HepG2 (cell line): Measurements from ENCODE around the gene ANKRD55. TPM values are rescaled to one million over a fixed set of nuclear protein-coding genes. Genes with fewer than 3 reads are reported as not detected.

Experiments
- ARNT2 ChIP-seq: sonication (generic); formaldehyde crosslinking; IDR thresholded peaks from 2 replicates; pipeline ENCODE4 v1.8.0; 2022; ENCODE audit warnings: mild to moderate bottlenecking, low read depth, missing genetic modification reagents, moderate library complexity
- CHD2 ChIP-seq: IDR thresholded peaks from 2 replicates; pipeline ENCODE4 v1.6.1; 2011; ENCODE audit warnings: low read depth, low read length, improper control_type of control experiment
- DRAP1 ChIP-seq: IDR thresholded peaks from 2 replicates; pipeline ENCODE4 v1.6.1; 2016; ENCODE audit warnings: missing genetic modification reagents, missing compliant biosample characterization
- FLYWCH1 ChIP-seq: sonication (generic); formaldehyde crosslinking; IDR thresholded peaks from 2 replicates; pipeline ENCODE4 v1.8.1; 2023; ENCODE audit warnings: mild to moderate bottlenecking, missing genetic modification reagents
- LCORL ChIP-seq, 2 experiments: fragments of 450-650 bp in 1 of 2; sonication (generic) in 1 of 2; formaldehyde crosslinking in 1 of 2; IDR thresholded peaks; 2 replicates each; pipeline versions ENCODE4 v1.5.0 to v1.6.1; 2017 to 2020; ENCODE audit warnings: antibody characterized with exemption in 1 of 2, missing genetic modification reagents in 1 of 2
- MAZ ChIP-seq, 2 experiments: sonication (generic) in 1 of 2; formaldehyde crosslinking in 1 of 2; IDR thresholded peaks; 2 replicates each; pipeline versions ENCODE4 v1.5.0 to v1.6.1; 2012 to 2020; ENCODE audit warnings: low read depth in 2 of 2, mild to moderate bottlenecking in 2 of 2, borderline replicate concordance in 1 of 2, improper control_type of control experiment in 1 of 2, low read length in 1 of 2, missing genetic modification reagents in 1 of 2, moderate library complexity in 1 of 2
- MXD1 ChIP-seq: sonication (generic); formaldehyde crosslinking; IDR thresholded peaks from 2 replicates; pipeline ENCODE4 v1.4.0; 2020; ENCODE audit warnings: mild to moderate bottlenecking, missing genetic modification reagents
- NRL ChIP-seq: sonication (generic); formaldehyde crosslinking; IDR thresholded peaks from 2 replicates; pipeline ENCODE4 v1.5.0; 2020; ENCODE audit warnings: missing genetic modification reagents, mild to moderate bottlenecking, moderate library complexity, borderline replicate concordance
- PATZ1 ChIP-seq: sonication (generic); formaldehyde crosslinking; IDR thresholded peaks from 2 replicates; pipeline ENCODE4 v1.4.0; 2020; ENCODE audit warnings: missing genetic modification reagents
- RAD51 ChIP-seq: fragments of 450-650 bp; IDR thresholded peaks from 2 replicates; pipeline ENCODE4 v1.6.1; 2016; ENCODE audit warnings: borderline replicate concordance
- SUZ12 ChIP-seq: fragments of 150-350 bp; IDR thresholded peaks from 2 replicates; pipeline ENCODE4 v1.6.1; 2014; ENCODE audit warnings: low read depth, low read length
- U2AF1 ChIP-seq: fragments of 200-400 bp; formaldehyde crosslinking; optimal IDR thresholded peaks from 2 replicates; pipeline ENCODE3; 2017; ENCODE audit warnings: mild to moderate bottlenecking, low read depth, low read length
- ZNF337 ChIP-seq: sonication (generic); formaldehyde crosslinking; IDR thresholded peaks from 2 replicates; pipeline ENCODE4 v1.5.1; 2020; ENCODE audit warnings: missing genetic modification reagents, low read depth, mild to moderate bottlenecking, borderline replicate concordance
- ZNF354B ChIP-seq: sonication (generic); formaldehyde crosslinking; IDR thresholded peaks from 2 replicates; pipeline ENCODE4 v1.8.0; 2022; ENCODE audit warnings: mild to moderate bottlenecking, missing genetic modification reagents
- ZNF441 ChIP-seq: sonication (generic); formaldehyde crosslinking; IDR thresholded peaks from 2 replicates; pipeline ENCODE4 v1.7.0; 2021; ENCODE audit warnings: missing genetic modification reagents, borderline replicate concordance
- ZNF792 ChIP-seq: IDR thresholded peaks from 2 replicates; pipeline ENCODE4 v1.6.1; 2016
- polyA plus RNA-seq, 8 experiments: library from polyadenylated mRNA; depleted of rRNA in 3 of 8; stranded (reverse) in 7 of 8; unstranded in 1 of 8; fragments of >200 nt; fragmentation: Illumina TruSeq in 4 of 8; extraction: Trizol in 4 of 8; gene quantifications; 2 replicates each; pipeline versions ENCODE4 v1.2.1 to v1.2.3, GENCODE V29; 2011 to 2016; ENCODE audit warnings: low read depth in 4 of 8, missing spikeins in 1 of 8, mixed read lengths in 1 of 8; ENCODE audit not compliant: insufficient read depth in 1 of 8
- total RNA-seq, 5 experiments: library from RNA; depleted of rRNA; stranded (reverse); fragments of >200 nt; fragmentation: Illumina TruSeq; extraction: Trizol; gene quantifications; 2 replicates each; pipeline ENCODE4 v1.2.3, GENCODE V29; 2016; ENCODE audit warnings: low read depth in 1 of 5
- TF ChIP-seq, protein P1 (sequence below): sonication (generic); formaldehyde crosslinking; IDR thresholded peaks from 2 replicates; pipeline ENCODE4 v1.4.0; 2020; ENCODE audit warnings: missing genetic modification reagents
- TF ChIP-seq, protein P2 (sequence below): sonication (generic); formaldehyde crosslinking; IDR thresholded peaks from 2 replicates; pipeline ENCODE4 v1.4.0; 2020; ENCODE audit warnings: mild to moderate bottlenecking, low read depth, missing genetic modification reagents
- TF ChIP-seq, protein P3 (sequence below): sonication (generic); formaldehyde crosslinking; IDR thresholded peaks from 2 replicates; pipeline ENCODE4 v1.5.0; 2020; ENCODE audit warnings: missing genetic modification reagents

The ANKRD55 gene
- total and polyA plus RNA-seq, 2 of the 13 experiments (the other 11 are each of a cell fraction or from before 2014, with no cell fraction given) = 0.11 to 0.28 TPM

GRCh38 chr5:56123531-56124243 is 109.4 kb downstream of the ANKRD55 start (continued):
- TF ChIP-seq ZNF337 (CRISPR knock-in tag) (no peak), DRAP1 (CRISPR knock-in tag) (peak; percentile 42; the same call in 1 of the 2 replicates), FLYWCH1 (no peak), LCORL (IDR thresholded peaks at IDR 0.05) (no peak), LCORL (CRISPR knock-in tag; IDR thresholded peaks at IDR 0.05) (peak; percentile 98), U2AF1 (no peak), ZNF354B (CRISPR knock-in tag) (no peak), PATZ1 (CRISPR knock-in tag) (peak; percentile 90), SUZ12 (no peak), NRL (no peak), CHD2 (no peak), ZNF441 (CRISPR knock-in tag) (peak; percentile 44; the same call in 1 of the 2 replicates), ARNT2 (no peak), MAZ (IDR thresholded peaks at IDR 0.05; ENCODE audit: borderline replicate concordance, low read depth, low read length) (no peak), MAZ (CRISPR knock-in tag; IDR thresholded peaks at IDR 0.05; ENCODE audit: low read depth) (no peak), ZNF792 (CRISPR knock-in tag) (peak; percentile 83), MXD1 (CRISPR knock-in tag) (no peak), RAD51 (no peak)
- TF ChIP-seq, protein P1, sequence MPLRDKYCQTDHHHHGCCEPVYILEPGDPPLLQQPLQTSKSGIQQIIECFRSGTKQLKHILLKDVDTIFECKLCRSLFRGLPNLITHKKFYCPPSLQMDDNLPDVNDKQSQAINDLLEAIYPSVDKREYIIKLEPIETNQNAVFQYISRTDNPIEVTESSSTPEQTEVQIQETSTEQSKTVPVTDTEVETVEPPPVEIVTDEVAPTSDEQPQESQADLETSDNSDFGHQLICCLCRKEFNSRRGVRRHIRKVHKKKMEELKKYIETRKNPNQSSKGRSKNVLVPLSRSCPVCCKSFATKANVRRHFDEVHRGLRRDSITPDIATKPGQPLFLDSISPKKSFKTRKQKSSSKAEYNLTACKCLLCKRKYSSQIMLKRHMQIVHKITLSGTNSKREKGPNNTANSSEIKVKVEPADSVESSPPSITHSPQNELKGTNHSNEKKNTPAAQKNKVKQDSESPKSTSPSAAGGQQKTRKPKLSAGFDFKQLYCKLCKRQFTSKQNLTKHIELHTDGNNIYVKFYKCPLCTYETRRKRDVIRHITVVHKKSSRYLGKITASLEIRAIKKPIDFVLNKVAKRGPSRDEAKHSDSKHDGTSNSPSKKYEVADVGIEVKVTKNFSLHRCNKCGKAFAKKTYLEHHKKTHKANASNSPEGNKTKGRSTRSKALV (CRISPR knock-in tag) = peak; percentile 71; the same call in 1 of the 2 replicates
- TF ChIP-seq, protein P2, sequence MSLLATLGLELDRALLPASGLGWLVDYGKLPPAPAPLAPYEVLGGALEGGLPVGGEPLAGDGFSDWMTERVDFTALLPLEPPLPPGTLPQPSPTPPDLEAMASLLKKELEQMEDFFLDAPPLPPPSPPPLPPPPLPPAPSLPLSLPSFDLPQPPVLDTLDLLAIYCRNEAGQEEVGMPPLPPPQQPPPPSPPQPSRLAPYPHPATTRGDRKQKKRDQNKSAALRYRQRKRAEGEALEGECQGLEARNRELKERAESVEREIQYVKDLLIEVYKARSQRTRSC (CRISPR knock-in tag) = no peak
- TF ChIP-seq, protein P3, sequence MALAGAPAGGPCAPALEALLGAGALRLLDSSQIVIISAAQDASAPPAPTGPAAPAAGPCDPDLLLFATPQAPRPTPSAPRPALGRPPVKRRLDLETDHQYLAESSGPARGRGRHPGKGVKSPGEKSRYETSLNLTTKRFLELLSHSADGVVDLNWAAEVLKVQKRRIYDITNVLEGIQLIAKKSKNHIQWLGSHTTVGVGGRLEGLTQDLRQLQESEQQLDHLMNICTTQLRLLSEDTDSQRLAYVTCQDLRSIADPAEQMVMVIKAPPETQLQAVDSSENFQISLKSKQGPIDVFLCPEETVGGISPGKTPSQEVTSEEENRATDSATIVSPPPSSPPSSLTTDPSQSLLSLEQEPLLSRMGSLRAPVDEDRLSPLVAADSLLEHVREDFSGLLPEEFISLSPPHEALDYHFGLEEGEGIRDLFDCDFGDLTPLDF = no peak
